GM21526 (cell line): ENCODE results near the gene RXRA.

Experiments used
- ATAC-seq: cut with Tn5 transposase; IDR thresholded peaks from one replicate; pipeline ENCODE4 v1.9.1; 2021; ENCODE audit warnings: moderate library complexity; ENCODE audit not compliant: unreplicated experiment, low FRiP score

Gene RXRA

DNA sequence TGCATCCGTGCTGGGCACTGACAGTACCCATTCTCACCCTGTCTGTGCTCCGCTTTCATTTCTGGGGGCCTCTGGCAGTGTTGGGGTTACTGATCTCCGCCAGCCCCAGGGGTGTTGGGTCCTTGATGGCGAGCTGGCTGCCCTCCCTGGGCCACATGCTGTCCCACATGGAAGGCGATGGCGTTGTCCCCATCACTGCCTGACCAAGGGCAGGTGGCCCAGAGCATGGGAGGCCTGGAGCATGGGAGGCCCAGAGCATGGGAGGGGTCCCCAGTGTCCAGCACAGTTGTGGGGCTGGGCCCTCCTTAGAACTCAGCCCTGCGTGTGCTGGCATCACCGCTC, 50.9 kb downstream of the RXRA start:
- ATAC-seq: no peak

DNA sequence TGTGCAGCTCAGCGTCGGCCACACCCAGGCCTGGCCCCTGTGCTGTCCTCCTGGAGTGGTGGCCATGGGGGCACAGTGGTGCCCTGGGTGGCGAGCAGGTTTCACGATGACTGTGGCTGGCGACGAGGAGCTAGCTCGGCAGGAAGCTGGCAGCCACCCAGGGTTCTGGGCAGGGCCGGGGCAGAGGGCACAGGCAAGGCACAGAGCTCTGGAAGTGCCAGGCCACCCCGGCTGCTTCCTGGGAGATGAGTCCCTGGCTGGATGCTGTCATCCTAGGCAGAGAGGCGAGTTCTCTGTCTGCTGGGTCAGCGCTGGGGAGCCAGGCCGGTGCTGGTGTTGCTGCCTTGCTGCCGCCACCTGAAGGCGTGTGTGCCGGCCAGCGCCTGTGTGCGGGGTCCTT, 51.7 kb downstream of the RXRA start:
- no peak for ATAC-seq

DNA sequence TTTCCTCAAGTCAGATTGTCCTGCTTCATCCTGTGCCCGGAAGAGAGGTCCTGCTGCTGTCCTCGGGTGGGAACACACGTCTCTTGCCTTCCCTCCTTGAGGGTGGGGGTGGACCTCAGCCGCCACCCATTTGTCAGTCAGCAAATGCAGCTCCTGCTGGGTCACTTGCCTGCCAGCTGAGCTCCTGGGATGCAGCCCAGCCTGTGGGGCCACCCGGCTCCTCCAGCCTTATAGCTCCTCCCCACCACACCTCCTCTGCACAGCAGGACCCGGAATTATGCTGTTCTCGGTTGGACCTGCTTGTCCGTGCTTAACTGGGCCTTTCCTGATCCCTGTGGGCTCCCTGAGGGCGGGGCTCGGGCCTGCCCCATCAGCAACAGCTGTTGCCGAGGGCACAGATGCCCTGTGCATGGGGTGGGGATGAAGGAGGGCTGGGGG, 52.7 kb downstream of the RXRA start:
- no peak for ATAC-seq

DNA sequence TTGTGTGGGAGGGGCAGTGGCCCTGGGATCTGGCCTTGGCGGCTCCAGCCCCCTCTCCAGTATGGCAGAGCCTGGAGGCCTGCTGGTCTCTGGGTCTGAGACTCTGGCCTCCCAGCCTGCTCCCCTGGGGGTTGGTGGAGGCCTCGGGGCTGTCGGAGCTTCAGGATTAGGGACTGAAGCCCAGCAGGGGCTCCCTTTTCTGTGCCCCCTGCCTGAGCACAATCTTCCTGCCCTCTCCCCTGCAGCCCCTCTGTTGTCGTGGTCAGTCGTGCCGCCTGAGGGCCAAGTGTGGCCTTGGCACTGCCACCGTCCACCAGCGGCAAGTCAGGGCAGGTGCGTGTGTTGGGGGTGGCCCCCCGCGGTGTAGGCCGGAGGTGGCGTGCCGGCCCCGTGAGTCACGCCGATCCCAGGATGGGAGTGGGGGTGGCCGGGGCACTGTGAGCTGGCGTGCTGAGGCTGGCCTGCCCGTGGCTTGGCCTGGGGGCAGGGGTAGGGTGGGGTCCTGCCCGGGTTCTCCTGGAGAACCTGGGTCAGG, 53.6 kb downstream of the RXRA start:
- ATAC-seq: no peak

DNA sequence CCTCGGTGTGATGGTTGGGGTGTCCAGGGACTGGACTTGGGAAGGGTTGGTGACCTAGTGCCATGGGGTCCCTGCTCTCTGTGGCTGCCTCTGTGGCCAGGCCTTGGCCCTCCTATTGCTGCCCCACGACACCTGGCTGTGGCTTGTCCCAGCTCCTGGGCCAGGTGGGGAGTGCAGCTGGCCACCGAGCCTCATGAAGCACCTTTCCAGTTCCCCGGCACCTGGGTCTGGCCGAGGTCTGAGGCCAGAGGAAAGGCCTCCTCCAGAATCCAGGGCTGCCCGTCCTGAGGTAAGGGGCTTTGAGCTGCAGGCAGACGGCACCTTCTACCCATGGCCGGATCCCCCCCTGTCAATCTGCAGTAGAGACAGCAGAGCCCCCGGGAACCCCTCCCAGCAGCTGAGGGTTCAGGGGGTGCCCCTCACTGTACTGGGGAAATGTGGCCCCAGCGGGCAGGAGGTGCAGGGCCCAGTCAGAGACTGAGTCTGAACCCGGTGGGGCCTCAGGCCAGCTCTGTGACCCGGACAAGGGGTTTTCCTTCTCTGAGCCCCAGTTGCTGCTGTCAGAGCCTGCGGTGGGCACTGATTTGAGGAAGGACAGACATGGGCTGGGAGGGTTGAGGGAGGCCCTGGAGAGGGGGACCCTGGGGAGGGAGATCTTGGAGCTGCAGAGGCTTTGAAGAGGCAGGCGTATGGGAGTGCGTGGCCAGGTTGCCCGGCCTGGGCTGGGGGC, 54.5 kb downstream of the RXRA start:
- no peak for ATAC-seq

GRCh38 chr9:134381272-134381661, 55.0 kb downstream of the RXRA start:
- ATAC-seq: no peak

GRCh38 chr9:134381671-134382516, 55.6 kb downstream of the RXRA start:
- no peak for ATAC-seq

GRCh38 chr9:134382733-134383132, 56.5 kb downstream of the RXRA start:
- ATAC-seq: no peak

DNA sequence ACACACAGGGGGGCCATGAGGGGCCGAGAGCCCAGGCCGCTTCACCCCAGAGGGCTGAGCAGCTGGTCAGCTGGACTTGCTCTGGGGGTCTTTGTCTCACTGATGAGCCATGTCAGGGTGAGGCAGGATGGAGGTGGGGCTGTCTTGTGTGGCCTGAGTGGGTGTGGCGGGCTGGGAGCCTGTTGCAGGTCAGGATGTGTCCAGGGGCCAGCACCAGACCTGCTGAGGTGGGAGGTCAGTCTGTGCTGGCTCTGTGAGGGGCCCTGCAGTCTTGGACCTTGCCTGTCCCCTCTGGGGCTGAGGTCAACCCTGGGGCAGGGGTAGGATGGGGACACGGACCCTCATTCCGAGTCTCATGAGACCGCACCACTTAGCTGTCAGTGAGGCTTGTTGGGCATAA, 56.9 kb downstream of the RXRA start:
- no peak for ATAC-seq

- no peak for ATAC-seq
Measured at GRCh38 chr9:134384811-134385479, 58.7 kb downstream of the RXRA start.

GRCh38 chr9:134385915-134386314, 59.7 kb downstream of the RXRA start:
- ATAC-seq: no peak

DNA sequence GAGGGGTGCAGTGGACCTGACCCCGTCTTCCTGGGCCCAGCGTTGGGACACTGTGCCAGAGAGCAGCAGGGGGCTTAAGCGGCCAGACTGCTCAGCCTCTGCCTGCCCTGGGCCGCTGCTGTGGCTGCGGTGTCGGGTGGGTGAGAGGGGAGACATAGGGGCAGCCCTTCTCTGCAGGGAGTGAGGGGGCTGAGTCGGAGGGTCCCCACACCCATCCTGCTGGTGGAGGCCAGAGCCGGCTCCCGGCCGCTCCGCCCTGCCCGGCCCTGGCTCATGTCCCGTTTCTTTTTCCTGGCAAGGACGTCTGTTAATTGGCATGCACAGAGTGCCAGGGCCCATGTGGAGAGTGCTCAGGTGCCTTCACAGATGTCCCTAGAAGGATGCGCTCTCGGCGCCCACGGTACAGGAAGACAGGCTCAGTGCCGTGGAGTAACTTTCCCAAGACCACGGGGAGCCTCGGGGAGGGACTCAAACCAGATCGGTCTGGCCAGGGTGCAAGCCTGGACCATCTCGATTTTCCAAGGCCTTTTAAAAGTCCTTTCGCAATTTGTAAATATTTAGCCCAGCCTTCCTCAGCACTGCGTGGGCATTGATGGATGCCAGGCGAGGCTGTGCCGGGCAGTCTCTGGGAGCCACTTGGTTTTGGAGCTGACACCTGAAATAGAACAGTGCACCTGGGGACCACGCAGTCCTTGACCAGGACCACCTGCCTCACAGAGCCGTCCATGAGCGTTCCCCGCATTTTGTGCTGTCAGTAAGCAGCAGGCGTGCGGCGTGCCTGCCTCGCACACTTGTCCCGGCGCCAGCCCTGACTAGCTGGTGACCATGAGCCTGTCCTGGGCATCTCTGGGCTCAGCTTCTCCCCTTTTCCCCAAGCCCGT, 60.9 kb downstream of the RXRA start:
- ATAC-seq: no peak

GRCh38 chr9:134388289-134388808, 62.1 kb downstream of the RXRA start:
- no peak for ATAC-seq

DNA sequence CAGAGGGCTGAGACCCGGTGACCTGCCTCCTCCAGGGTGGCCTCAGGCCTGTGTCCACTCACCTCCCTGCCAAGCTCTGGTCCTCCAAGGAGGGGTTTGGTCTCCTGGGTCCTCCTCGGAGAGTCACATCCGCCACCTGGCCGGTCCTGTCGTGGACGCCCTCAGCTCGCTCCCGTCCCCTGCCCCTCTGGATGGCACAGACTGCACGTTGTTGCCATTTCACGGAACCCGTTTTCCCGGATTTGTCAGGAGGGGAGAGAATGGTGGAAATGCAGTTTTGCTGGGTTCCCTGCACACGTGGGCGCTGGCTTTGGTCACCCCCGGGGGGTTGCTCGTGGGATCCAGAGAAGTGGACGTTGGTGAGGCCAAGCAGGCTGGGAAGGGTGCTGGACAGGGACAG, 62.7 kb downstream of the RXRA start:
- ATAC-seq: no peak

GRCh38 chr9:134389642-134390041, 63.4 kb downstream of the RXRA start:
- ATAC-seq: no peak

- ATAC-seq: peak; percentile 27
Measured at GRCh38 chr9:134390537-134390936, 64.3 kb downstream of the RXRA start.

GRCh38 chr9:134390947-134391318, 64.7 kb downstream of the RXRA start:
- ATAC-seq: peak; percentile 9

- peak; percentile 28 for ATAC-seq
Measured at GRCh38 chr9:134391319-134392231, 65.3 kb downstream of the RXRA start.

- no peak for ATAC-seq
Measured at GRCh38 chr9:134392900-134393299, 66.6 kb downstream of the RXRA start.
